ENCODE results near the gene FXYD4. TPM values are rescaled to one million over a fixed set of nuclear protein-coding genes. Genes with fewer than 3 reads are reported as not detected.

FXYD4 gene
- total RNA-seq, 1 donor from 2014 or later = not detected

DNA sequence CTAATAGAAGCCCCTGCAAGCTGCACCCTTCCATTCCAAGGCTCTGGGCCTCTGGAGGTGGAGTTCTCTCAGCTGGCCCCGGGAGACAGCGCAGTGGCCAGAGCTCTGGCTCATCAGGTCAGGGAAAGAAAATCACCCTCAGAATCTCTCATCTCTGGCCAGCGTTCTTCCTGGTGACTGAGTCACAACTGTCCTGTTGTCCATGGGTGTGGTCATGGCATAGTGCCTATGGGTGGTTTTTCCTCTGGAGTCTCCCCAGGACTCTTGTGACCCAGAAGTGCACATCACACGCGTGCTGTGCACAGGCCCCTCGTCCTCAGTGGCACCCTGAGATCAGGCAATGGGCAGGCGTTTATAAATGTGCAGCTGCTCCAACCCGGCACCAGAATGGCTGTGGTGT is 27.4 kb upstream of the FXYD4 start:
- DNase-seq (ENCODE audit: low spot score) = no peak

DNA sequence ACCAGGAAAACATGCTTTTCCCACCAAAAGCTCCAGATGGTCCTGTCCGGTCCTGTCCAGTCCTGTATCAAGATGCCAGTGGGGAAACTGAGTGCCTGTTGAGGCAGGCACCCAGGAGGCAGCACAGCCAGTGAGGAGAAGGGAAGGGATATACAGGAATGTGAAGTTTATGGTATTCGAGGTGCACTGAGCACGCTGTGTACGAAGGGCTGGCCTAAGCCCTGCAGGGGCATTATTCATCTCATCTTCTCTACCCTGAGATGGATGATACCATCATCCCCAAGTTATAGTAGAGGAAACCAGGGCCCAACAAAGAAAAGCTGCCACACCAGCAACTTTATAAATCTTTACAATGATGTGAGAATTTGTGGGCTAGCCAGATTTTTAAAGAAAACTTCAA is 23.4 kb upstream of the FXYD4 start:
- no peak for DNase-seq (ENCODE audit: low spot score)

- DNase-seq (ENCODE audit: low spot score) = no peak
Observed at GRCh38 chr10:43348511-43349312, 22.7 kb upstream of the FXYD4 start.

GRCh38 chr10:43350156-43350555 is 21.3 kb upstream of the FXYD4 start:
- DNase-seq (ENCODE audit: low spot score) = no peak

DNA sequence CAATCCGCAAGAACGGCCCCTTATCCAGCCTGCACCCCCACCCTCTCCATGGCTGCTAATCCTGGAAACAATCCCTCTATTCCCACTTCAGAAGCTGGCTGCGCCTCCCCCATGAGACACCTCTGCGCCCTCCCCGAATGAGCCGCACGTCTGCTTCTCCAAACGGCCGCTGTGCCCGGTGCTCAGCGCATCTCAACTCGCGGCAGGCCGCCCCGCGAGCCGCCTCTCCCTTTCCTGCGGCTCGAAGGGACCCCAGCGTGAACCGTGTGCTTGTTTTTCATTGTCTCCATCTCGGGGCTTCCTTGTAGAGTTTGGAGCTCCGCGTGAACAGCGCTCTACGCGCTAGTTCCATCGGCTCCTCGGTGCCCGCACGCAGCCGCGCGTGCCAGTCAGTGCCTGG is 20.8 kb upstream of the FXYD4 start:
- no peak for DNase-seq (ENCODE audit: low spot score)

DNA sequence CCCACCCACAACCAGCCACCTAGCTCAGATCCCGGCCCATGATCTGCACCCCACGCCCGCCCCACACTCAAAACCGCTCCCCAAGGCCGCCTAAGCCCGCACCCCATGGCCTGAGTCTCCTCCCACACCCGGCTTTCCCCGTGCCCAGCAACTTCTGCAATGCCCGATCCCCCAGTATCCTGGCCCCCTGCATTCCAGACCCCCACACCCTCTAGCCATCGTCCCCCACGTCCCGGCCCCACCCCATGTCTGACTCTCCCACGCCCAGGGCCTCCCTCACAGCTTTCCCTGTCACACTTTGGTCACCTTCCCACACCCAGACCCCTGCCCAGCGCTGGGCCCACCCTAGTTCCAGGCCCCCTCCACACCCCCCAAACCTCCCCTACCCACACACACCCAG is 20.1 kb upstream of the FXYD4 start:
- no peak for DNase-seq (ENCODE audit: low spot score)

- DNase-seq (ENCODE audit: low spot score) = no peak
Observed at GRCh38 chr10:43352951-43353350, 18.5 kb upstream of the FXYD4 start.

- no peak for DNase-seq (ENCODE audit: low spot score)
Observed at GRCh38 chr10:43353495-43354329, 17.7 kb upstream of the FXYD4 start.

DNA sequence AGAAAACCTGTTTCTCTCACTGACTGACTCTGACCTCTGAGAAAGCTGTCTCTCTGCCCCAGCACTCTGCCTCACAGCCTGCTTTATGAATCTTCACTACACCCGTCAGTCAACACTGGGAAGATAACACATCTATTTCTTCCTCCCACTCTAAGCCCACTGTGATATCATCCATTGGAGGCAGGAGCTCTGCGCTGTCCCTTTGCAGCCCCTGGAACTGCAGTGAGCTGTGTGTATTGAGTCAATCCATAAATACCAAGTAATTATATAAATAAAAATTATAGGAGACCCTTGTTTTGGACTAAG is 17.2 kb upstream of the FXYD4 start:
- DNase-seq (ENCODE audit: low spot score) = no peak

GRCh38 chr10:43354879-43355380 is 16.5 kb upstream of the FXYD4 start:
- DNase-seq (ENCODE audit: low spot score) = no peak

DNA sequence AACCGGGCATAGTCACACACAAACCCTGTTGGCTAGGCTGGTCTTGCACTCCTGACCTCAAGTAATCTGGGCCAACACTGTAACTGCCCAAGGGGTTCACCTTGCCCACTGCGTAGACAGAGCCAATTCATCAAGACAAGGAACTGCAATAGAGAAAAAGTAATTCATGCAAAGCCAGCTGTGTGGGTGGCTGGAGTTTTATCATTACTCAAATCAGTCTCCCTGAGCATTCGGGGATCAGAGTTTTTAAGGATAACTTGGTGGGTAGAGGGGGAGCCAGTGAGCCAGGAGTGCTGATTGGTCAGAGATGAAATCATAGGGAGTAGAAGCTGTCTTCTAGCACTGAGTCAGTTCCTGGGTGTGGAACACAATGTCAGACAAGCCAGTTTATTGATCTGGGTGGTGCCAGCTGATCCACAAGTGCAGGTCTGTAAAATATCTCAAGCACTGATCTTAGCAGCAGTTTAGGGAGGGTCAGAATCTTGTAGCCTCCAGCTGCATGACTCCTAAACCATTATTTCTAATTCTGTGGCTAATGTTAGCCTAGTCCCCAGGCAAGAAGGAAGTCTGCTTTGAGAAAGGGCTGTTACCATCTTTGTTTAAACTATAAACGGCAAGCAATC is 15.6 kb upstream of the FXYD4 start:
- DNase-seq (ENCODE audit: low spot score) = no peak

GRCh38 chr10:43360086-43360485 is 11.3 kb upstream of the FXYD4 start:
- no peak for DNase-seq (ENCODE audit: low spot score)

DNA sequence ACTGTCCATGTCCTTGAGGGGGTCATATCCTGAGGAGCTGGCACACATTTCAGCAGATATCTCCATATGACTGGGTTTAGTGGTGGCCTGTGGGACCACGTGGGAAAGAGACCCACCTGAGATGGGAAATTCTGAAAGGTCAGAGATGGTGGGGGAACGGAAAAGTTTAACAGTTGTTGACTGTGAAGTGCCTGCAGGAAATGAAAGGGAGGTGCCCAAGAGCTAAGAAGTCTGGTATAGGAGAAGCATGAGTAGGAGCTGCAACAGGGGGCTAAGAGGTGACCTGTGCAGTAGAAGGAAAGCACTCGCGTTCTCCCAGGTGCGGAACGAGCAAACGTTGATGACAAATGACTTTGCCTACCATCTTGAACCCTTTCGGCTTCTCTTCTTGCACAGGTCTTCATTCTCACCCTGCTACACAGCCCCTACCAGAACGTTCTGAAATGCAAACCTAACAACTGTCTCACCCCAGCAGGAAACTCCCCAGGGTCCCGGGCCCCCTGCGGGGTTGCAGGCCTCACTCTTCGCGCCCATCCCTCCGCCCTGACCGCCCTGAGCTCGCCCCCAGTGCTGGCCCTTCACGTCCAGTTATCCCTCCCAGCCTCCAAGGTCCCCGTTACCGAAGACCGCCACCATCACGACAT is 9.8 kb upstream of the FXYD4 start:
- DNase-seq (ENCODE audit: low spot score) = no peak

- peak; percentile 95 for DNase-seq (ENCODE audit: low spot score)
Observed at GRCh38 chr10:43362191-43362839, 9.1 kb upstream of the FXYD4 start.

GRCh38 chr10:43365001-43365400 is 6.4 kb upstream of the FXYD4 start:
- no peak for DNase-seq (ENCODE audit: low spot score)

DNA sequence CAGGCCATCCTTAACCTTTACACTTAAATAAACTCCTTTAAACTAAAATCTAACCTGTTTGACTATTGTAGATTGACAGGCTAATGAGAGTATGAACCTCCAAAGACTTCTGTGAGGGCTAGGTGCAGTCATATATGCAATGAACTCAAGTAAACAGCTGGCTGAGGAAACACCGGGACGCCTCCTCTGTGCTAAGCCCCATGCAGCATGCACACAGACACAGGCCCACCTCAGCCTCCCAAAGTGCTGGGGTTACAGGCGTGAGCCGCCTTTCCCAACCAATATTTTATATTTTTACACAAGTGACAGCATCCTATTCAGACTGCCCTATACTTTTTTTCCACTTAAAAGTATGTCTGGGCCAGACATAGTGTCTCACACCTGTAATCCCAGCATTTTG is 1.5 kb upstream of the FXYD4 start:
- DNase-seq (ENCODE audit: low spot score) = no peak

DNA sequence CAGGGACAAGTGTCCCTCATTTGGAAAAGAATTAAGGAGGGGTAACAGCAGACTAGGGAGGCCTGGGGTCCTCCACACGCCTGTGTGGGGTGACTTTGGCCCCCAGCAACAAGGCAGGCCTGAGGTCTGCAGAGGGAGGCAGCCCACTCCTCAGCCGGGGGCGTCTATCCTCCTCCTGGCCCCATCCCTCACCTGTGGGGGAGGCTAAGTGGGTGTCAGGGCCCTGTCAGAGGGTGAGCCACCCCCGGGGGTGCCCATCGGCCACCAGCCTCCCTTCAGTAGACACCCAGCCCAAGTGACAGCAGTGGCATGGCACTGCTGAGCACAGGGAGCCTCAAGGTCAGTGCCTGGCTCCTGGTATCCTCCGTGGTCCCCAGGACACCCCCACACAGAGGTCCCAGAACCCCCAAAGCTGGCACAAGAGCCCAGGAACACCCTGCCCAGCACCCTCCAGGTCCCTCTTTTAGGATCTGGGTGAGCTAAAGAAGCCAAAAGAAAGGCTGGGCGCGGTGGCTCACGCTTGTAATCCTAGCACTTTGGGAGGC is 693 bp upstream of the FXYD4 start:
- no peak for DNase-seq (ENCODE audit: low spot score)

DNA sequence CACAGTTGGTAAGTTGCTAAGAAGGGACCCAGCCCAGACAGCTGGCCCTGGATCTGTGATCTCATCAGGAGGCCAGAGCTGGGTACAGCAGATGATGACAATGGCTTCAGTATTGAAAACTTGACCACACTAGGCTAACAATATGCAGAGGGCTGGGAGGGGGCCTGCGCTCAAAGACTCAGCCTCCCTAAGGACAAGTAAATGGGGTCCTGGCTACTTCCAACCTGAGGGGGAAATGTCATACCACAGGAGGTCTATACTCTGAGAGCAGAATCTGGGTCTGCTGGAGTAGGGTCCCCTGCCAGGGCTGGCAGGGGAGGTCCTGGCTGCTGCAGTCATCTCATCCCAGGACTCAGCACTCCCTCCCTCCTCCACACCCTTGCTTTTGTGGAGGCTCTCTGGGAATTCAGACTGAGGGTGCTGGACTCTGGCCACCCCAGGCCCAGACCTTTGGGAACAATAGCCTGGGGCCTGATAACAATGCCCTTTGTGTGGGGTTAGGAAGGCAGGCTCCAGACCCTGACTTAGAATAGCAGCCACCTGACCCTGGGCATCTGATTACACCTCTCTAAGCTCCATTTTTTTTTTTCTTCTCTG is 1.4 kb downstream of the FXYD4 start:
- DNase-seq (ENCODE audit: low spot score) = no peak

GRCh38 chr10:43373461-43373860 is 2.0 kb downstream of the FXYD4 start:
- DNase-seq (ENCODE audit: low spot score) = no peak

DNA sequence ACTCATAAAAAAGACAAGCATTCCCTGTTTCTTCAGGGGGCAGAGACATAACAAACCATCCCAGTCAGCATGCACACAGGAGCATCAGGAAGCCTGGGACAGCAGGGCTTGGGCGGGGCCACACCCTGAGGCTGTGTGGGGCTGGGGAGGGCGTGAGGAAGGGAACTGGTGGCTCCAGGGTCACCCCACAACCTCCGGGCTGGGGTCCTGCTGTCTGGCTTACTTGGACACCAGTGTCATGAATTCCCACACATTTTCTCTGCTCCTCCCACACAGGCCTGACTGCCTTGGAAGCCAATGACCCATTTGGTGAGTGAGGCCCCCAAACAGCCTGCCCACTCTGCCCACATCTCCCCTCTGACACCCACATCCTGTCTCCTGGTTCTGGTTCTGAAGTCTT is 2.8 kb downstream of the FXYD4 start:
- no peak for DNase-seq (ENCODE audit: low spot score)
